Thyroid gland (tissue), 4 donors: ENCODE results near the gene AAMP. TPM values are rescaled to one million over a fixed set of nuclear protein-coding genes. Genes with fewer than 3 reads are reported as not detected.

Experiments used
- DNase-seq, 2 donors: peaks; one replicate each; pipeline ENCODE4 v3.0.0-alpha.2; 2019
- H3K27ac ChIP-seq, 3 donors: fragments of 200-600 bp; sonication (generic); 1 replicate in 2 of 3; 2 replicates in 1 of 3; pipeline ENCODE4 v1.5.1; 2016 to 2019; ENCODE audit warnings: mild to moderate bottlenecking in 1 of 3, moderate library complexity in 1 of 3
- H3K27me3 ChIP-seq: fragments of 200-600 bp; sonication (generic); one replicate; pipeline ENCODE4 v1.5.1; 2019
- H3K36me3 ChIP-seq, 2 donors: fragments of 200-600 bp; sonication (generic); one replicate each; pipeline ENCODE4 v1.5.1; 2016 to 2019
- H3K4me1 ChIP-seq, 2 donors: fragments of 200-600 bp; sonication (generic); one replicate each; pipeline ENCODE4 v1.5.1; 2017 to 2019
- H3K4me3 ChIP-seq, 3 donors: fragments of 200-600 bp; sonication (generic); replicated peaks in 1 of 3; 1 replicate in 2 of 3; 2 replicates in 1 of 3; pipeline ENCODE4 v1.5.1; 2016; ENCODE audit warnings: mild to moderate bottlenecking in 1 of 3
- H3K9me3 ChIP-seq: fragments of 200-600 bp; sonication (generic); one replicate; pipeline ENCODE4 v1.5.1; 2017
- POLR2A ChIP-seq, 2 donors: fragments of 450-650 bp; IDR thresholded peaks; one replicate each; pipeline ENCODE4 v1.6.1; 2017; ENCODE audit warnings: antibody characterized with exemption in 2 of 2, mild to moderate bottlenecking in 2 of 2, moderate library complexity in 1 of 2
- WGBS, 2 donors: methylation state at CpG; one replicate each; pipeline ENCODE4 v1.1.5; 2017; 5-methylcytosine and 5-hydroxymethylcytosine counted together
- intact Hi-C: fragments of 100-400 bp; cut with DNase I; formaldehyde crosslinking; loops from one replicate; pipeline ENCODE4 v1.15.1; 2023
- total RNA-seq, 4 donors: library from RNA; depleted of rRNA; stranded (reverse); fragments of >200 nt; gene quantifications; one replicate each; pipeline ENCODE4 v1.2.3, GENCODE V29; 2016
- TF ChIP-seq, protein P1 (sequence below), 6 experiments: fragments of 200-600 bp in 3 of 6; fragments of 450-650 bp in 3 of 6; sonication (generic) in 3 of 6; IDR thresholded peaks; one replicate each; pipeline ENCODE4 v1.5.1; 2016 to 2019; ENCODE audit warnings: antibody characterized with exemption in 6 of 6, mild to moderate bottlenecking in 2 of 6, inconsistent platforms in 1 of 6, moderate library complexity in 1 of 6

Gene AAMP
- total RNA-seq, 4 donors from 2014 or later: 86.9 to 175 (median 121) TPM

DNA sequence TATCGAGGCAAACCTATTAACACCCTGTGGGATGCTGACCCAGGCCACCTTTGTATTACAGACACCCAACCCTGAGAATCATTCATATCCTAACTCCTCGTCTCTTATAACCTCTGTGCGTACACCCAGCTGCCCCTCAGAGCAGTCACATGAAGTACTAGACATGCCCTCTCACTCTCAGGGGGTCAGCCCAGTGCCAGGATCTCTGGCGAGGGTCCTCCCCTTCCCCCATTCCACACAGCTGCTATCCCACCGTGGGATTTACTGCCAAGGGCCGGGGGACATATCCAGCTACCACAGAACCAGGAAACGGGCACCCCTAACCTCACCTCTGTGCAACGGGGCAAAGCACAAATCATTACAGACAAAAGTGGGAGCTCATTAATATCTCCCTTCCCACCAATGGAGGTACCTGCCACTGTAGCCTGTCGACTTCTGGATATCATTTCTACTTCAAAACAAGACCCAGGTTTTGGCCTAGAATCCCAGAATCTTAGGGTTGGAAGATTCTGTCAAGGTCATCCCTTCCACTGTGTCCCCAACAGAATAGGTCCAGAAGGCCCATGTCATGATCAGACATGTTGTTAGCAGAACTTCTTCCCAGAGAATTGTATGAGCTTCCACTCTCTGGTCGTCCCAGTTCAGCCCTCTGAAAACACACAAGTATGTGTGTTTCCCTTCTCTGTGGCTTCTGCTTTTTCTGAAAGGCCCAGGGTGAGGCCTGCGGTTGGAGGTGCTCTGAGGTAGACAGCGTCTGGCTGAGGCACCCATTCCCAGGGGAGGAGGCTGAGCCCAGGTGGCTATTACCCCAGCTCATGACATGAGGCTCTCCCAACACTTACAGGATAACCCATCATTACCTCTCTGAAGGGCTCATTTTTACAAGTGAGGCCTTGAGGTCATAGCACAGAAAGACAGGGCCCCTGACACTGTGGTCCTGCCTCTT, 20.7 kb upstream of the AAMP start:
- intact Hi-C loops: no loop called here

DNA sequence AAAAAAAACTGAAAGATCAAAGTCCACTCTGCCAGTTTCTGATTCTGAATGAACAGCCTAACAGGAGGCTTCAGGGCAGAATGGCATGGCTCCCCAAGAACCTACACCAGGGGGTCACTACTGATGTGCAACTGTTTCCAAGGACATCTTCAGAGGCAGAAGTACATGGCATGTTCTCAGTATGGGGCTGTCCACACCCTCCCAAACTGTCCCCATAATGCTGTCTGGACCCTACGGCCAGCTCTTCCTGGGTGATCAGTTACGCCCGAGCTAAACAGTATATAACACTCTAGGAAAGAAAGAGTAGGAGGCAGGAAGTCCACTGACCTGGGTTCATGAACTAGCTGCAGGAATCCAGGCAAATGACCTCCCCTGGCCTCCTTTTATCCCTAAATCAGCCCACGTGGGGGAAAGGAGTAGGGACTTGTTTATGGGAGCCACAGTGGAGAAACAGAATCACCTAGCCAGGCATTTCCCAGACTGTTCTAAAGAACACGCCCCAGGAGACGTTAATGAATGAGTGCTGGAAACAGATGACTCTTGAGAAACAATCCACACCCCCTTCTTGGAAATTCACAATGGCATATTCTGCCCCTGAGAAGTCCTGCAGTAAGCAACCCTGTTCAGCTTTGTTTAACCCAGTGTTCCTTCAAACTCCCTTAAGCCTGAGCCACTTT, 19.8 kb upstream of the AAMP start:
- H3K27ac ChIP-seq: peak overlapping the region; percentile 90 to 98 (median 97)
- H3K9me3 ChIP-seq: no peaks in the 10 kb centered on the region
- TF ChIP-seq, protein P1, sequence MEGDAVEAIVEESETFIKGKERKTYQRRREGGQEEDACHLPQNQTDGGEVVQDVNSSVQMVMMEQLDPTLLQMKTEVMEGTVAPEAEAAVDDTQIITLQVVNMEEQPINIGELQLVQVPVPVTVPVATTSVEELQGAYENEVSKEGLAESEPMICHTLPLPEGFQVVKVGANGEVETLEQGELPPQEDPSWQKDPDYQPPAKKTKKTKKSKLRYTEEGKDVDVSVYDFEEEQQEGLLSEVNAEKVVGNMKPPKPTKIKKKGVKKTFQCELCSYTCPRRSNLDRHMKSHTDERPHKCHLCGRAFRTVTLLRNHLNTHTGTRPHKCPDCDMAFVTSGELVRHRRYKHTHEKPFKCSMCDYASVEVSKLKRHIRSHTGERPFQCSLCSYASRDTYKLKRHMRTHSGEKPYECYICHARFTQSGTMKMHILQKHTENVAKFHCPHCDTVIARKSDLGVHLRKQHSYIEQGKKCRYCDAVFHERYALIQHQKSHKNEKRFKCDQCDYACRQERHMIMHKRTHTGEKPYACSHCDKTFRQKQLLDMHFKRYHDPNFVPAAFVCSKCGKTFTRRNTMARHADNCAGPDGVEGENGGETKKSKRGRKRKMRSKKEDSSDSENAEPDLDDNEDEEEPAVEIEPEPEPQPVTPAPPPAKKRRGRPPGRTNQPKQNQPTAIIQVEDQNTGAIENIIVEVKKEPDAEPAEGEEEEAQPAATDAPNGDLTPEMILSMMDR (IDR thresholded peaks at IDR 0.05): no peak
- TF ChIP-seq POLR2A (IDR thresholded peaks at IDR 0.05): peak in 1 of 2 donors; percentile 31
- no peaks in the 10 kb centered on the region for H3K27me3 ChIP-seq
- no peaks in the 10 kb centered on the region for H3K36me3 ChIP-seq
- no peak for DNase-seq
- intact Hi-C loops: no loop called here
- H3K4me3 ChIP-seq: peak overlapping the region in 1 of 3 donors; percentile 76
- WGBS, 2 donors: 34 to 35% methylated on average over 6 of the region's 6 CpGs
- peaks cover 85 to 90% of the 10 kb centered on the region in 2 donors for H3K4me1 ChIP-seq

More for the DNA sequence above, 20.7 kb upstream of the AAMP start:
- Histone ChIP-seq H3K36me3 (no peaks in the 10 kb centered on the region), H3K9me3 (no peaks in the 10 kb centered on the region), H3K4me3 (peak overlapping the region in 1 of 3 donors; percentile 76), H3K4me1 (peaks cover 84 to 90% of the 10 kb centered on the region in 2 donors), H3K27me3 (no peaks in the 10 kb centered on the region), H3K27ac (peak overlapping the region; percentile 90 to 98 (median 97))
- DNase-seq: no peak
- TF ChIP-seq, protein P1 (IDR thresholded peaks at IDR 0.05): no peak
- TF ChIP-seq POLR2A (IDR thresholded peaks at IDR 0.05): no peak
- WGBS, 2 donors: 45 to 54% methylated on average over 12 of the region's 12 CpGs

DNA sequence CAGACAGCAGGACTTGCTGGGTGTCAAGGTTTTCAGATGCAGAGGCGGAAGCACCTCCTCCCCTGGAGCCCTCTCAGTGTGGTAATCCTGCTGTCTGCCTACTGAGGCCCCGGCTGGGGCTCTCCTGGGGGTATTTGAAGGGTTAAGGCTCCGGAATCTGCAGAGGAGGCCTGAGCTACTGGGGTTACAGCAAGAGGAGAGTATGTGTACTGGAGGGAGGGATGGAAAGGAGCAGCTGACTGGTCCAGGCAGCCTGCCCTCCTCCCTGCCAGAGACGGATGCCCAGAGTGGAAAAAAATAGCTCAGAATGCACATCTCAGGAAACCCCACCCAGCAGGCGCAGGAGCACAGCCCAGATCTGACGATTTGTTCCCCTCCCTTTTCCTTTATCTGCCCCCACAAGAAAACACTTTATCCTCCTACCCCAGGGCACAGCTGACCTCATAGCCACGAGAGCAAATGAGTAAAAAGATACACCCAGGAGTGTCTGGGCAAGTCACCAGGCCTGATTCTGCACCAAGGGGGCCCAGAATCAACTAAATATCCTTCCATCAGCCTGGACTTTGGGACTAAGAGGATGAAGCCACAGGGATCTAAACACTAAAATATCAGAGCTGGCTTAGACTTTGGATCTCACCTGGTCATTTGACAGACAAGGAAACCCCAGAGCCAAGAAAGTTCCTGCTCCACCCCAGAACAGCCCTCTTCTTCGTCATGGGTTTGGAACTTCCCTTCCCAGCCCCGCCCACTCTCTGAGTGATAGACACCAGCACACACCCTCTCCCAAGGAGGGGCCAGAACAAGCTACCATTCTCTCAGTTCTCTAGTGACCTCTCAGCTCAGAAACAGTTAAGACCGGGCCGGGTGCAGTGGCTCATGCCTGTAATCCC, 16.9 kb upstream of the AAMP start:
- Histone ChIP-seq H3K36me3 (peaks cover 0 to under 1% of the 10 kb centered on the region in 2 donors), H3K4me1 (peaks cover 97% of the 10 kb centered on the region in 2 donors), H3K27ac (peak overlapping the region; percentile 94 to 97 (median 97)), H3K9me3 (no peaks in the 10 kb centered on the region), H3K4me3 (peak overlapping the region in 1 of 3 donors; percentile 29), H3K27me3 (no peaks in the 10 kb centered on the region)
- TF ChIP-seq, protein P1 (IDR thresholded peaks at IDR 0.05): no peak
- TF ChIP-seq POLR2A (IDR thresholded peaks at IDR 0.05): peak in 1 of 2 donors; percentile 29
- peak; percentile 85 to 86 for DNase-seq
- intact Hi-C loops: no loop called here
- 18 to 23% methylated on average over 11 of the region's 11 CpGs for WGBS, 2 donors

DNA sequence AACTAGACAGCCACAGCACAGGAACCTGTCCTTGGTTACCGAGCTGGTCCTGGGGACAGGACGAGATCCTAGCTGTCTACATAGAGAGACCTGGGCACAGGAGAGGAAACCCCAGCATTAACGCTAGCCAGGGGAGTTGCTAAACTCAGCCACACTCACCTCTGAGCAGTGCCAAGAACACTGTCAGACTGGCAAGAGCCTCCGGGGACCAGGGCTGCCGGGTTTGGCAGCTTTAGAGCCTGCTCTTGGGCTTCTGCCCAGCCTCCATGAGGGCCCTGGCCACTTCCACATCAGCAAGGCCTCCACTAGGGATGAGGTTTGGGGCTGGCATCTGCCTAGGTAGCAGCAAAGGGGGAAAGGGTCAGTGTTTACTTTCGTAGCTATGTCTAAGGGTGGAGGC, 15.7 kb upstream of the AAMP start:
- no peak for TF ChIP-seq POLR2A (IDR thresholded peaks at IDR 0.05)
- TF ChIP-seq, protein P1 (IDR thresholded peaks at IDR 0.05): no peak
- peak; percentile 92 for DNase-seq

More for the DNA sequence above, 15.7 kb upstream of the AAMP start:
- Histone ChIP-seq H3K9me3 (no peaks in the 10 kb centered on the region), H3K27me3 (no peaks in the 10 kb centered on the region), H3K36me3 (peaks cover 3 to 9% of the 10 kb centered on the region in 2 donors), H3K4me3 (peak overlapping the region in 1 of 3 donors; percentile 29), H3K27ac (peak overlapping the region; percentile 94 to 97 (median 97)), H3K4me1 (peaks cover 99% of the 10 kb centered on the region in 2 donors)
- 12 to 21% methylated on average over 5 to 6 of the region's 6 CpGs for WGBS, 2 donors
- intact Hi-C loops: no loop called here
